ENCODE results near the gene C2orf72. TPM values are rescaled to one million over a fixed set of nuclear protein-coding genes. Genes with fewer than 3 reads are reported as not detected.
"Not testable (repeated sequence)": the region's sequence is repeated elsewhere in the genome, so short reads cannot be mapped to it uniquely, and the experiment has no call there.

C2orf72 gene
- total RNA-seq, 1 experiment from 2014 or later, result 0.40 TPM

GRCh38 chr2:231063347-231063746 lies 26.0 kb downstream of the C2orf72 start:
- BruUV-seq (replicated peaks), result no TSS peak
- ATAC-seq, result no peak
- no peak overlapping the region for H3K4me3 ChIP-seq (ENCODE audit: low read length)
- CTCF ChIA-PET, result no interaction called here
- H4K20me1 ChIP-seq (ENCODE audit: low read length), result peaks cover 37% of the 10 kb centered on the region
- DNase-seq, result no peak
- no peak overlapping the region for H3K27ac ChIP-seq (ENCODE audit: low read length)
- TF ChIP-seq CTCF (conservative IDR thresholded peaks at IDR 0.05; ENCODE audit: low read depth, low read length) (no peak), EZH2phosphoT487 (IDR thresholded peaks at IDR 0.05; ENCODE audit: borderline replicate concordance, low read length) (no peak), EZH2 (IDR thresholded peaks at IDR 0.05; ENCODE audit: low read length, unreplicated experiment) (no peak)
- H3K4me2 ChIP-seq (ENCODE audit: low read length), result no peak overlapping the region
- peaks cover 87% of the 10 kb centered on the region for H3K79me2 ChIP-seq (ENCODE audit: low read length)
- peaks cover 29% of the 10 kb centered on the region for H3K4me1 ChIP-seq (ENCODE audit: insufficient read depth, low read length)
- H3F3A ChIP-seq (ENCODE audit: low read length, unreplicated experiment), result no peaks in the 10 kb centered on the region
- H3K9me3 ChIP-seq (ENCODE audit: low read length), result no peaks in the 10 kb centered on the region
- H3K36me3 ChIP-seq (ENCODE audit: low read depth, low read length), result peaks cover 65% of the 10 kb centered on the region
- POLR2A ChIA-PET (ENCODE audit: unreplicated experiment), result no interaction called here
- no peak overlapping the region for H2AFZ ChIP-seq (ENCODE audit: low read length)
- H3K9me2 ChIP-seq (replicated peaks; ENCODE audit: low read length), result no peaks in the 10 kb centered on the region
- no peak overlapping the region for H3K9ac ChIP-seq (ENCODE audit: low read length)
- H3K27me3 ChIP-seq (ENCODE audit: low read length), result no peaks in the 10 kb centered on the region
- intact Hi-C loops (cut with micrococcal nuclease), result no loop called here

- H3K79me2 ChIP-seq (ENCODE audit: low read length), result peaks cover 81% of the 10 kb centered on the region
- H4K20me1 ChIP-seq (ENCODE audit: low read length), result peaks cover 26% of the 10 kb centered on the region
- ATAC-seq, result no peak
These were observed 28.6 kb downstream of the C2orf72 start for GRCh38 chr2:231065966-231066365.

GRCh38 chr2:231067531-231067930 lies 30.2 kb downstream of the C2orf72 start:
- Histone ChIP-seq H4K20me1 (ENCODE audit: low read length) (peaks cover 23% of the 10 kb centered on the region), H3K4me2 (ENCODE audit: low read length) (0 out of 2 replicates have a peak overlapping the region, but pooled peaks have one; percentile 11), H3K4me1 (ENCODE audit: insufficient read depth, low read length) (peaks cover 12% of the 10 kb centered on the region), H3K79me2 (ENCODE audit: low read length) (peaks cover 70% of the 10 kb centered on the region), H3K36me3 (ENCODE audit: low read depth, low read length) (peaks cover 81% of the 10 kb centered on the region)
- H2AFZ ChIP-seq (ENCODE audit: low read length); H3K9me3 ChIP-seq (ENCODE audit: low read length); H3K9ac ChIP-seq (ENCODE audit: low read length); DNase-seq; H3K27ac ChIP-seq (ENCODE audit: low read length); ATAC-seq; intact Hi-C loops (cut with micrococcal nuclease); H3K9me2 ChIP-seq (replicated peaks; ENCODE audit: low read length); H3F3A ChIP-seq (ENCODE audit: low read length, unreplicated experiment); H3K27me3 ChIP-seq (ENCODE audit: low read length); BruUV-seq (replicated peaks); POLR2A ChIA-PET (ENCODE audit: unreplicated experiment); CTCF ChIA-PET; H3K4me3 ChIP-seq (ENCODE audit: low read length): not testable (repeated sequence)

More at GRCh38 chr2:231065966-231066365, 28.6 kb downstream of the C2orf72 start:
- Histone ChIP-seq H3F3A (ENCODE audit: low read length, unreplicated experiment) (no peaks in the 10 kb centered on the region), H3K27me3 (ENCODE audit: low read length) (no peaks in the 10 kb centered on the region), H3K4me1 (ENCODE audit: insufficient read depth, low read length) (peaks cover 12% of the 10 kb centered on the region), H3K9me2 (replicated peaks; ENCODE audit: low read length) (no peaks in the 10 kb centered on the region), H2AFZ (ENCODE audit: low read length) (no peak overlapping the region), H3K4me2 (ENCODE audit: low read length) (no peak overlapping the region), H3K36me3 (ENCODE audit: low read depth, low read length) (peaks cover 83% of the 10 kb centered on the region), H3K4me3 (ENCODE audit: low read length) (no peak overlapping the region), H3K27ac (ENCODE audit: low read length) (no peak overlapping the region), H3K9me3 (ENCODE audit: low read length) (no peaks in the 10 kb centered on the region), H3K9ac (ENCODE audit: low read length) (no peak overlapping the region)
- TF ChIP-seq EZH2phosphoT487 (IDR thresholded peaks at IDR 0.05; ENCODE audit: borderline replicate concordance, low read length) (no peak), CTCF (conservative IDR thresholded peaks at IDR 0.05; ENCODE audit: low read depth, low read length) (no peak), EZH2 (IDR thresholded peaks at IDR 0.05; ENCODE audit: low read length, unreplicated experiment) (no peak)
- no peak for DNase-seq
- ChIA-PET CTCF (no interaction called here), POLR2A (ENCODE audit: unreplicated experiment) (no interaction called here)
- BruUV-seq (replicated peaks), result no TSS peak
- intact Hi-C loops (cut with micrococcal nuclease), result no loop called here
